AG09309 (cell line): ENCODE data around the gene TCEA2.

Source experiments
- DNase-seq: peaks from one replicate; pipeline ENCODE4 v3.0.0-alpha.2; 2010; ENCODE audit warnings: low read depth
- H3K4me3 ChIP-seq: 2 replicates; pipeline ENCODE4 v1.5.1; 2011; ENCODE audit warnings: mild to moderate bottlenecking, low read depth, low read length, moderate library complexity; ENCODE audit not compliant: control insufficient read depth
- TF ChIP-seq, protein P1 (sequence below): IDR thresholded peaks from 2 replicates; pipeline ENCODE4 v1.5.1; 2011; ENCODE audit warnings: mild to moderate bottlenecking, low read depth, low read length, inconsistent platforms; ENCODE audit not compliant: insufficient read depth, control insufficient read depth; ENCODE audit errors: missing control alignments

TCEA2 gene

DNA sequence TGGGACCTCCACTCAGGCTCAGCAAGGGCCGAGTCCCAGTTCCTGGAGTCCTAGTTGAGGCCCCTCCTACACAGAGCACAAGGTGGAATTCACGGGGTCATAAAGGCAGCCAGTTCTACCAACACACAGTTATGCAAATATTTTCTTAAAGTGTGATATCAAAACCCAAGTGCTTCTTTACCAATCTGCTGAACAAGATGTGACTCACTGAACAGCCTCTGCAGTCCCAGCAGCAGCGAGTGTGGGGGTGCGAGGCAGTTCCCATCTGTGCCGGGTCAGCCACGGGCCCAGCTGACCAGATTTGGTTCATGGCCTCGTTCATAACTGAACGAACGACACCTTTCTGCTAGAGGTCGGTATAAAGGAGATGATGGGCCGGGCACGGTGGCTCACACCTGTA is 4.5 kb upstream of the TCEA2 start:
- TF ChIP-seq, protein P1, sequence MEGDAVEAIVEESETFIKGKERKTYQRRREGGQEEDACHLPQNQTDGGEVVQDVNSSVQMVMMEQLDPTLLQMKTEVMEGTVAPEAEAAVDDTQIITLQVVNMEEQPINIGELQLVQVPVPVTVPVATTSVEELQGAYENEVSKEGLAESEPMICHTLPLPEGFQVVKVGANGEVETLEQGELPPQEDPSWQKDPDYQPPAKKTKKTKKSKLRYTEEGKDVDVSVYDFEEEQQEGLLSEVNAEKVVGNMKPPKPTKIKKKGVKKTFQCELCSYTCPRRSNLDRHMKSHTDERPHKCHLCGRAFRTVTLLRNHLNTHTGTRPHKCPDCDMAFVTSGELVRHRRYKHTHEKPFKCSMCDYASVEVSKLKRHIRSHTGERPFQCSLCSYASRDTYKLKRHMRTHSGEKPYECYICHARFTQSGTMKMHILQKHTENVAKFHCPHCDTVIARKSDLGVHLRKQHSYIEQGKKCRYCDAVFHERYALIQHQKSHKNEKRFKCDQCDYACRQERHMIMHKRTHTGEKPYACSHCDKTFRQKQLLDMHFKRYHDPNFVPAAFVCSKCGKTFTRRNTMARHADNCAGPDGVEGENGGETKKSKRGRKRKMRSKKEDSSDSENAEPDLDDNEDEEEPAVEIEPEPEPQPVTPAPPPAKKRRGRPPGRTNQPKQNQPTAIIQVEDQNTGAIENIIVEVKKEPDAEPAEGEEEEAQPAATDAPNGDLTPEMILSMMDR: no peak
- H3K4me3 ChIP-seq: no peak overlapping the region
- DNase-seq: no peak

DNA sequence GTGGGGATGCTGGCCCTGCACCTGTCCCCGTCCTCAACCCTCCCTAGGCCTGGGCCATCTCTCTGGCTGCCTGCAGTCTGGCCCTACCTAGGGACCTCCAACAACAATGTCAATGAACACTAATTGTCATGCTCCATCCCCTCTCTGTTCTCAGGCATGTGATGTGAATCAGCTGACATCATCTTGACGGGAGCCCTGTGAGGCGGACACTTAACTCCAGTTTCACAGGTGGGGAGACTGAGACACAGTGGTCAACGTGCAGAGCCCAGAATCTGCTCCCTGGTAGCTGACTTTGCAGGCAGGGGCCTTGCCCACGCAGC is 762 bp upstream of the TCEA2 start:
- DNase-seq: no peak
- TF ChIP-seq, protein P1: no peak
- peak overlapping the region; percentile 51 for H3K4me3 ChIP-seq

DNA sequence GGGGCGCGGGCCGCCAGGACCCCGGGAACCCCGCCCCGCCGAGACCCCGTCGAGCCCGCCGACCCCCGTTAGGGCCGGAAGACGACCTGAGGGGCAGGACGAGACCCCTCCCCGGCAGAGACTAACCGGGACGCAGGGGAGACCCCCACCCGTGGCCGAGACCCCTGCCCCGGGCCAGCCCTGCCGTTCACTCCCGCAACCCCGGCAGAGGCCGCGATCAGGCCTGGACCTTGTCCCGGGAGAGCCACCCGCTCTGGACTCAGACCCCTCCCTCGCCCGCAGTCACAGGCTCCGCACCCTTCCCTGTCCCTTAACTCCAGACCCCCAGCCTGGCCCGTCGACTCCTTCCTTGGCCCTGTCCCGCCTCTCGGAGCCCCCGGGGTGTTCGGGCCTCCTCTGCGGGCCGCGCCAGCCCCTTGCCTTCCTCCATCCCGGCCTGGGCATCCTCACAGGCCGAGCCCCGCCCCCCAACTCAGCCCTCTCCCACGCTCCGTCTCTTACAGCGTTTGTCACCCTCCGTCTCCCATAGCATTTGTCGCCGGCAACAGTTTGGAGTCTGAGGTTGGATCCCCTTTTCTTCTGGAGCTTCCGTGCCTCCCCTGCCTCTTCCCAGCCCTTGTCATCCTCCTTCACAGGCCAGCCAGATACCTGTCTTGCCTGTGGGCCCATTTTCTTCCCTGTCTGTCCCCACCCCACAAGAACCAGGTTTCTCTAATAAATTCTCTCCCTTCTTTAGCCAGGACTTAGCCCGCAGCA is 569 bp downstream of the TCEA2 start:
- TF ChIP-seq, protein P1: no peak
- no peak for DNase-seq
- peak overlapping the region; percentile 68 for H3K4me3 ChIP-seq

DNA sequence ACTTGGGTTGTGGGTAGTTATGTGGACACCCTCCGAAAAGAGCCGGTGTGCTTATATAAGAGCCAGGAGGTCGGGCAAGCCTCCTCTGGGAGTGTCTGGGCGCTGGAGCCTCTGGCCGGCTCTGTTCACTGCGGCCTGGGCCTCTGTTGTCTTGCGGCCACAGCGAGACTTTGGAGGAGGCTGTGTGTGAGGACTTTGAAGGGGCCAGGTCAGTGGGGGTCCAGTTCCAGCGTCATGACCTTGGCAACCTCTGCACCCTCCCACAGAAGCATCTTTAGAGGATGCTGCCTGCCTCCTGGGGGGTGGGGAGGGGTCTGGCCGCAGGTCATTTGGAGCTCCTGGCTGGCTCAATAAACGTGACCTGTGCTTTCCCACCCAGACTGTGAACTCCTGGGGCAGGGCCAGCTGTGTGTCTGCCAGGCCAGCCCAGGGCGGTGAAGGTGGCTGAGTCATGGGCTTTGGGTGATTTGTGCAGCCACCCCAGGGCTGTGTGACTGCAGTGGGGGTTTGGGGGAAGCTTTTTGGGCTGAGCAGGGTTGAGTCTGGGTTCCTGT is 1.2 kb downstream of the TCEA2 start:
- no peak for DNase-seq
- peak overlapping the region; percentile 68 for H3K4me3 ChIP-seq
- TF ChIP-seq, protein P1: no peak

DNA sequence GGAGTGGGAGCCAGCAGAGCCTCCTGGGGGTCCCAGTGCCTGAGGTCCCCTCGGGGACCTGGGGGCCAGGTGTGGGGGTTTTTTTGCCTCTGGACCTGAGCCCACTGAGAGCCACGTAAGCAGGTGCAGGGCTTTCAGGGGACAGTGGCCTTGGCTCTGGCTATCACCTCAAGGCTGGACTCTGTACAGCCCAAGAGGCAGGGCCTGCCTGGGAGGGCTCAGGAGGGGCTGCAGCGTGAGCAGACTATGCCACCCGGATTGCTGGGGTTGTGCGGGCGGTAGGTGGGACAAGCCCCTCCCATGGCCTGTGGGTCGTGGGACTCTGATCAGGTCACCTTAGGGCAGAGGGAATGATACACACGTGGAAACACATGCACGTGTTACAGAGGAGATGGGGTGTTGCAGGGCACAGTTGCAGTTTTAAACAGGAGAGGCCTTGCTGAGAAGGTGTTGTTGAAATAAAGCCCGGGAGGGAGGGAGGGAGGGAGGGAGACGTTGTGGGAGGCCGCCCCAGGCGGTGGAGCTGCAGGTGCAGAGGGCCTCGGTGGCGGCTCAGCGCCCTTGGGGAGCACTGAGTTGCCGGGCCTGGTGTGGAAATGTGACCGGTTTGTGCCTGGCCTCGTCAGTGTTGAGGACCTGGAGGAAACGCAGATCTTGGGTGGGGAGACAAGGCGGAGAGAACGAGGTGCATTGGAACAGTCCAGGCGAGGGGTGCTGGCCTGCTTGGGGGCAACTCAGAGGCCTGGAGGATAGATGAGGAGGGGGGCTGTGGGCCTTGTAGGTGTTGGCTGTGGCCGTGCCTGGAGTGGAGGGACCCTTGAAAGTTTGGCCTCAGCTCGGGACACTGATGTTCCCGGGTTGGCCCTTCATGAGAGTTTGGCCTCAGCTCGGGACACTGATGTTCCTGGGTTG is 2.3 kb downstream of the TCEA2 start:
- H3K4me3 ChIP-seq: no peak overlapping the region
- DNase-seq: no peak
- TF ChIP-seq, protein P1: no peak

DNA sequence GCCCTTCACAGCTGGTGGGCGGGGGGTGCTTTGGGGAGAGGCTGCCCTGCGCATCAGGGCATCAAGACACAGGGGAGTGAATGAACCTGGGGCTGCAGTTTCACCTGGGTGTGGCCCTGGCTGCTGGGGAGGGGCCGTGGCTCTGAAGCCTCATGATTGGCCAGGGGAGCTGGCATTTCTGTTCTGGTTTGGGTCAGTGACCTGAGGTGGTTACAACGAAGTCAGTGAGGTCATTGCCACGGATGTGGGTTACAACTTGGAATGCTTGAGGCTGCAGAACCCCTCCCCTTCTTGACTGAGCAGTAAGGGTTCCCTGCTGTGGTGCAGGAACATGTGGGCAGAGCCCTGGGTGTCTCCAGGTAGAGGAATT is 3.0 kb downstream of the TCEA2 start:
- no peak overlapping the region for H3K4me3 ChIP-seq
- TF ChIP-seq, protein P1: no peak
- peak; percentile 37 for DNase-seq
